Amniotic epithelial cell (primary cell): ENCODE measurements around the gene MRTFB.
A peak's percentile ranks its signal among the peaks of the same experiment; 100 is the strongest.

ENCODE experiments used
- DNase-seq: peaks from one replicate; pipeline ENCODE4 v3.0.0-alpha.2; 2010; ENCODE audit warnings: low read depth

Gene MRTFB

DNA sequence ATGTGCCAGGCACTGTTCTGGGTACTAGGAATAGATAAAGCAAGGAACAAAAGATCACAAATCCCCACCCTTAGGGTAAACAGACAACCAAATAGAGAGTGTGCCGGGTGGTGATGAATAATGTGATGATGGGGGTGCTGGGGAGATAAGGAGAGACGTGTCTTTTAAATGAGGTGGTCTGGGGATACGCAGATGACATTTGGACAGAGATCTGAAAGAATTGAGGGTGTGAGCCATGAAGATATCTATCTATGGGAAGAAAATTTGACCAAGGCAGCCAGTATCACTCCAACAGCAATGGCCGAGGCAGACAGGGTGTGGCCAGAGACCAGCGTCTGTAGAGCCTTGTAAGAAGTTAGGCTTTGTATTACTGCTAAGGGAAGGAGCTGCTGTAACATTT is 165.3 kb downstream of the MRTFB start:
- no peak for DNase-seq

DNA sequence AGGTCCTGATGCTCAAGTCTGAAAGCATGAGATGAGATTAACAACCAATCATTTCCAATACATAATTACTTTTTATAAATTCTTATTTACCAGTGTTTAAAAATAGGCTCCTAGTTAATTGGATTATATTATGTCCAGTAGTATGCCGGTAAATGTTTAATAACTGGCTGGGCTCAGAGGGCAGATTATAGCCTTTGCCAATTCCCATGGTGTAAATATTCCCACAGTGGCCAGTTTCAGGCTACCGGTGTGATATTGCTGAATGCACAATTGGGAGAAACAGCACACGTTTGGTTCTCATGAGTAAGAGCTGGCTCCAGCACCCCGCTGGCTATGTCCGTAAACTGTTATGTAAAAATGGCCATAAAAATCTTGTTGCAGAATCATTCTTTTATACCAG is 167.6 kb downstream of the MRTFB start:
- no peak for DNase-seq

DNA sequence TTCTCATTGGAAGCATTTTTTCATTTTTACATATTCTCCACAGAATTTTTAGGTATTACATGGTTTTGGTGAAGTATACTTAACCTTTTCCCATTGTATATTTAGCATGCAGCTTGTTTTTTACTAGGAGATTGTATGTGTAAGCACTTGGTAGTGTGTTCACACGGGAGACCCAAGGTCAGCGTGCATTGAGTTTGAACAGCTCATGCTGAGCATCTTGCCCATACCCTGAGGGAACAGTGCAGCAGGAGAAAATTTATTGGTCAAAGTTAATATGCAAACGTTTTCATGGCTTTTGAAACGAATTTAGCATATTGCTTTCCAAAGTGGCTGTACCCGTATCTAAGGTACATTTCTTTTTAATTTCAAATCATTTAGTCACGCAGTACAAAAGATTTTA is 168.7 kb downstream of the MRTFB start:
- DNase-seq = no peak

DNA sequence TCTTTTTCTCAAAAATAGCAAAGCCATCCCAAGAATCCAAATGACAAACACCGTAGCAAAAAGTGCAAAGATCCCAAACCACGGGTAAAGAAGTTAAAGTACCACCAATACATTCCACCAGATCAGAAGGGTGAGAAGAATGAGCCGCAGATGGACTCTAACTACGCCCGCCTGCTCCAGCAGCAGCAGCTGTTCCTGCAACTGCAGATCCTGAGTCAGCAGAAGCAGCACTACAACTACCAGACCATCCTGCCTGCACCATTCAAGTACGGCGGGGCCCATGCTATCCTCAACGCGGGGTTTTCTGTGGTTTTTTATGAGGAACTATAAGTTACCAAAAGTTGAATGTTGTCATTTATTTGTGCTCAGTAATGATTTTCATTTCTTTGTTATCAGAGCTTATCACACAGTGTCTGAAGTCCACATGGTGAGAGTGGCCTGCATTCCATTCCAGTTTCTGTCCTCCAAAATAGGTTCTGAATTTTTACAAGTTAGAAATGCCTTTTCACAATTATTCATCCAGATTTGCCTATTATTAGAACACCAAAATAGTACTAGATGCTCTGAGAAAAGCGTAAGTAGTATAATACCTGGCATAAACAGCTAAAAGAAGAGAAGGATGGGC is 169.2 kb downstream of the MRTFB start:
- no peak for DNase-seq

DNA sequence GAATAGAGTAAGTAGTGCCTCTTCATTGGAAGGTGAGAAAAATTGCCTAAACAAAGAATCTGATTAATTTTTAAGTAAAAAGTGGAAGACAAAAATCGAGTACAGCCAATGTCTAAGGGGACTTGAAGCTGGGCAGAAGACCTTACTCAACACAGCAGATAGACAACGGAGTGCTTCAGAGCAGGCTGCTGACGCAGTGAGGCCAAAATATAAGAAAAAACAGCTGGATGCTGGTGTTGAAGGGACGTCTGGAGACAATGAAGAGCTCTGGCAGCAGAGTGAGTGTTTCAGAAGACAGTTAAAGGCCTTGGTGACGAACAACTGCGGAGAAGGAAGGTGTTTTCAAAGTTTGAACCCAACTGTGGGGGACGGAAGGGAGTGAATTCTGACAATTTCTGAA is 169.8 kb downstream of the MRTFB start:
- no peak for DNase-seq

DNA sequence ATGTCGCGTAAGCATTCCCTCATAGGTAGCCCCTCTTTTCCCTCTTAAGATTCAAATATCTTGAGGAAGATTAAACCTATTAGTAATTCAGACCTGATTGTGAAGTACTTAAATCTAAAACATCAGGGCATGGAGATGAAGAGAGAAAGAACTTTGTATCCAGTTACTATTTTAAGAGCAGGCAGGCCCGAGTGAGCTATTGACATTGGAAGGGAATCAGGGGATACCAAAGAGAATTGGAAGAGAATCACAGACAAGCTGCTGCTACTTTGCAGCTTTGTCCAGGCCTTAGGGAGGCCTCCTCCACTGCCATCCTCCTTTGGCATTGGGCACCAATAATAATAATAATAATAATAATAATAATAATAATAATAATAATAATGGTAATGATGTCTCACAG is 170.5 kb downstream of the MRTFB start:
- DNase-seq = no peak

DNA sequence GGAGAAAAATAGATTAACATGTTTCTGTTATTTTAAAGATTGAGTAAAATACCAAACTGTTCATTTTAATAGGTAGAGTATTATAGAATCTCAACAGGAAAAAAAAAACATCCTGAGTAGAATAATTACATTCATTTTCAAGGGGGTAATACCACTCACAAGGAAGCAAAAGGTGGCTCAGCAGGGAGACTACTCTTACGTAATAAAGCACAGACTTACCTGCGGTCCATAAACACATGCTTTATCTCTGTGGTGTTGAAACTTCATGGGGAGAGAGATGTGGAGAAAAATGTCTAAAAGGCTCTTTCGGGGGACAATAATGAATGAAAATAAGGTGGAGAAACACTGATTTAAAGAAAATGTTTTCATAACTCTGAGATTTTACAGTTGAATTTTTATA is 171.7 kb downstream of the MRTFB start:
- no peak for DNase-seq

DNA sequence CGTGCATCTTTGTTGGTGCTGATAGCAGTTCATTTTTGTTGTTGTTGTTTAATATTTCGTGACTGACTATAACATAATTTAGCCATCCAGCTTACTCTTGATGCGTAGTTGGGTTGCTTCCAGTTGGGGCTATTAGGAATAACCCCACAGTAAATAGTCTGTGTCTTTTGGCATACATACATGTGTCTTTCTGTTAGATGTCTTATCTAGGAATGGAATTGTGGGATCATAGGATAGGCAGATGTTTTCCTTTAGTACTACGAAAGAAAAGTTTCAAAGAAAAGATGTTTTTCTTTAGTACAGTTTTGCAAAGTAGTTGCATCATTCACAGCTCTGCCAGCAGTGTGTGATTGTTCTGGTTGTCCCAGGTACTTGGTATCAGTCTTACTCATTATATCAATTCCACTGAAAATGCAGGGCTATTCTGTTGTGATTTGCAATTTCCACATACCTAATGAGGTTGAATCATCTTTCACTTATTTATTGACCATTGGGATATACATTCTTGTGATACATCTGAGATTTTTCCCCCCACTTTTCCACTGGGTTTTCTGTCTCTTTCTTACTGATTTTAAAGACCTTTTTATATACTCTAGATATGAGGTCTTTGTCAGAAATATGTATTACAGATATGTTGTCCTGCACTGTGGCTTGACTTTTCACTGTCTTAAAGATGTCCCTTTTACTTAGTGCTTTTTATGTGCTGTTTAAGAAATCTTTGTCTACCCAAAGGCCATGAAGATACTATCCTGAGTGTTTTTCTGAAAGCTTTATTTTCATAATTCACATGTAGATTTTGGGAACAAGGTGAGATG is 173.3 kb downstream of the MRTFB start:
- DNase-seq = peak; percentile 30

DNA sequence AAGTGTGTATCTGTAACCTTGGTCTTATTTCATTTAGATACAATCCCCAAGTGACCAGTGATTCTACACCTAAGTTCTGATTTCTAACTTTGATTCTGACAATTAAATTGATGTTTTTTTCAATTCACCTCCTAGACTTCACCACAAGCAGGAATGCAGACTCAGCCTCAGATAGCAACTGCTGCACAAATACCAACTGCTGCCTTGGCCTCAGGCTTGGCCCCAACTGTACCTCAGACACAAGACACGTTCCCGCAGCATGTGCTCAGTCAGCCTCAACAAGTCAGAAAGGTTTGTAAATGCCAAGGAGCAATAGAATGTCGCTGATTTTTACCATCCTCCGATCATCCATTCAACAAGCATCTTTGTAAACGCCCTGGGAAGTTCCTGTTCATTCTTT is 177.7 kb downstream of the MRTFB start:
- DNase-seq = no peak

DNA sequence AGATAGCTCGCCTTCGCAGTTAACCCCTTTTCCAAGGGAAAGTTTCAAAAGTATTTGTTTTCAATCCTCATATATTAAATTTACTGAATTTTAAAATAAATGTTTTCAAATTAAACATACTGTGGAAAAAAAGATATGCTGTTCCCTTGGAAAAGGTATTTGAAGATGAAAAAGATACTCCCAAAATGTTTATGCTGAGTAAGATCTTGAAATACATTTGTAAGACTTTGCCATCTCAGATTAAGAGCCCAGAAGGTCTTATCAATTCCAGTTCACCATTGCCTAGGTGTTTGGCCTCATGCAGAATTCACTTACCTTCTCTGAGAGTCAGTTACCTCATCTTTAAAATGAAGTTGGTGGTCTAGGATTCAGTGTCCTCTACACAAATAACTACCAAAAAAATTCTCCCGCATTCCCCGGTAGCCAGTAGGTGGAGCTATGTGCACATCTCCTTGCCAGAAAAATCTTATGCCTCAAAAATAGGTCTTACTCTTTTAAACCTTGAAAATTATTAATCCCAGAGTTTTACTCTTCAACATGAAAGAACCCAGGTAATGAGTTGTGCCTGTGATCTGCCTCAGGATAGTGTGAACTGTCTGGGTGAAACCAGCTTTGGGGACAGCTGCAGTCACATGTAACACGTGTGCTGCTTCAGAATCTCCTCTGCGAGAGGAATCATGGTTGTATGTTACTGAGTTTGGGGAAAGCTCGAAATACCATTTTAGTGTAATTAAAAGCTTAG is 178.3 kb downstream of the MRTFB start:
- peak; percentile 36 for DNase-seq

DNA sequence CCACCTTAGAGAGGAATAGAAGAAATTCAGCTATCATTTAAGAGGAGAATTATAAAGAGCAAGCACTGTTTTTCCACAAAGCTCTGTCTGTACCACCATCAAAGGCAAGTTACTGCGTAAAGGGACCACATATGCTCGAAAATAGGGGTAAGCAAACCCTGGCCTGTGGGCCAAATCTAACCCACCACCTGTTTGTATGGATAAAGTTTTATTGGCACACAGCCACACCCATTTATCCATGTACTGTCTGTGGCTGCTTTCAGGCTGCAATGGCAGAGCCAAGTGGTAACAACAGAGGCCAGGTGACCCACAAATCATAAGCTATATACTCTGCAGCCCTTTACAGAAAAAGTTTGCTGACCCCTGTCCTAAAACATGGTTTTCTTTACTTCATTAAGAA is 180.3 kb downstream of the MRTFB start:
- DNase-seq = no peak

DNA sequence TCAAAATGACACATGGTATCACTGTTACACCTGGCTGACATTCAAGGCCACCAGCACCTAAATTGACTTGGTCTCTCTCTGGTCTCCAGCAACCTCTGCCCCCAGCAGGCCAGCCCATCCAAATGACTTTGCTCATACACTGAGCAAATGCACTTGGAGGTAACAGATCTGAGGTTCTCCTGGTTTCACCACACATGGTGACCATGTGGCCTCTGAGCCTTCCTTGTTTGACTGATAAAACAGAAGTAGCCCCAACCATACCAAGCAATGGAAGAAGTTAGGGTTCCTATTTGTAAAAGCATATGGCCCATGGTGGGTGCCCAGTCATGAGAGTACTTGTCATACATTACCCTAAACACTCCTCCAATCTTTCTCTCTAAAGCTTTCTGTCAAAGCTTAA is 181.7 kb downstream of the MRTFB start:
- no peak for DNase-seq

DNA sequence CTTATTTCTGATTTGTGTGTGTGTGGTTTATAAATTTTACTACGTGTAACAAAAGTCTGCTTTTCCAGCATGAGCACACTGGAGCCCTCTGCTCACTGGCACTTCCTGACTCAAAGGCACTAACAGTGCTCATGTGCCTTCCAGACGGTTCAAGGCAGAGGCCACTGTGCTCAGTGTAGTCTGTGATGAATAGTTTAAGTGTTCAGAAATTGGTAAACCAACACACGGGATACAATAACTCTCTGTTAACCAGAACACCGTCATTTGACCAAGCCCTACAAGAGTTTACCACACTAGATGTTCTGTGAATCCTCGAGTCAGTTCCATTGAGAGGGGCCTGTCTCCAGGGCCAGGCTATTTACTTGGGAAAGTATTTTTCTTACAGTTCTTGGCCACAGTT is 191.9 kb downstream of the MRTFB start:
- no peak for DNase-seq

DNA sequence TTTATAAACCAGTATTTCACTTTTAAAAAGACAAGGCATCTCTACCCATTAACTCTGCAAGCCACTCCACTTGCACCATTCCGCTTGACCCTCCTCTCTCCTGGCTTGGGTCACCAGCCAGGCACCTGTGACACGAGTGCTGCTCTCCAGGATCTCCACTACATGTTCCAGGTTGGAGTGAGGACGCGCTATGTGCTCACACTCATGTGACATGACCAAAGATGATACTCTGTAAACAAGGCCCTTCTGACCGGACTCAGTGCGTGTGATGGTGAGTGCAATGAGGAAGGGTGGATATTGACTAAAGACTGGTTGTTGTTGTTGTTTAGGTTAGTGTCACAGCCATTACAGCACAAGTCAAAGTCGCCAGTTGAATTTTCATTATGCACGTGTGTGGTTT is 192.7 kb downstream of the MRTFB start:
- DNase-seq = no peak

DNA sequence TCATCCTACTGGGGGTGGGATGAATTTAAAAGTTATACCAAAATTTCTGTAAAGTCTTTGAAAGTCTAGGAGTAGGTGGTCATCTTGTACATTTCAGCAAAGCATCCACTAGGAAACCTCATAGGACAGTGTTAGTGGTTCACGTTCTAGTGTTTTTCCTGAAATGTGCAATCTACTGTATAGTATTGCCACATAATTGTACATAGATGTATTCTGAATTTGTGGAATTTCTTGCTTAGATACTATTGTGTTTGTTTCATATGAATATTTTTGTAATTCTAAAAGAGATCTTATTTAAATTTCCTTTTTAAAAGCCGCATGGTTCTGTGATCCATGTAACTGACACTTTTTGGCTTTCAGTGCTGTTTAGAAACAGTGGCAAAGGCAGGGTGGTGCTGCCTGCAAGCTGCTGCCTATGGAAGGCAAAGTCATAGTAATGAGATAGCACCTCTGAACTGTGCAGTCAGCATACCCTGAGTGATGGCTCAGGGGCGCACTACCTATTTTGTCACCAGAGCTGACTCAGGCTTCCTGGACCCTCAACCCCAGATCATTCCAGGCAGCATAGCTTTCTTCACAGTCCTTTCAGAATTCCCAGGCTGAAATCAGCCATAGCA is 193.3 kb downstream of the MRTFB start:
- no peak for DNase-seq

DNA sequence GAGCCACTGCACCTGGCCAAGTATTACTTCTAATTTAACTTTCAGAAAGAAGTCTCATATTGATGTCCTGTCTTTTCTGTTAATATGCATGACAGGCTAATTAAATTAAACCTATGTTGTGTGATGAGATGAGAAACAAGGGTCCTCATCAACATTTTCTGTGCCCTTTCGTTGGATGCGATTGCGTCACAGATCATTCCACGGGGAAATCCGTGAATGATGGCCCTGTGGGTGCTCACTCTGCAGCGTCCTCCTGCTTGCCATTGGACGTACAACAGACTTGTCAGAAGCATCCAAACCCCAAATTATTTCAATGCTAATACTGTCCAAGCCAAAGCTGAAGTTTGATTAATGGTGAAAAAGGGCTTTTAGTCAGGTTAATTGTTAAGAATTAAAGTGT is 197.0 kb downstream of the MRTFB start:
- DNase-seq = no peak

DNA sequence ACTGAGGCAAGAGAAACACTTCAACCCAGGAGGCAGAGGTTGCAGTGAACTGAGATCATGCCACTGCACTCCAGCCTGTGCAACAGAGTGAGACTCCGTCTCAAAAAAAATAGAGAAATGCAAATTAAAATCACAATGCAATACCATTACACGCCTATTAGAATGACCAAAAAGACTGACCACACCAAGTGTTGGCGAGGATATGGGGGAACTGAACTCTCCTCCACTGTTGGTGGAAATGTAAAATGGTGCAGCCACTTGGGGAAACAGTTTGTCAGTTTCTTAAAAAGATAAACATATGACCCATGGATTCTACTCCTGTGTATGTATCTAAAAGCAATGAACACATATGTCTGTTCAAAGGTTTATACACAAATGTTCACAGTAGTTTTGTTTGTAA is 204.8 kb downstream of the MRTFB start:
- no peak for DNase-seq

DNA sequence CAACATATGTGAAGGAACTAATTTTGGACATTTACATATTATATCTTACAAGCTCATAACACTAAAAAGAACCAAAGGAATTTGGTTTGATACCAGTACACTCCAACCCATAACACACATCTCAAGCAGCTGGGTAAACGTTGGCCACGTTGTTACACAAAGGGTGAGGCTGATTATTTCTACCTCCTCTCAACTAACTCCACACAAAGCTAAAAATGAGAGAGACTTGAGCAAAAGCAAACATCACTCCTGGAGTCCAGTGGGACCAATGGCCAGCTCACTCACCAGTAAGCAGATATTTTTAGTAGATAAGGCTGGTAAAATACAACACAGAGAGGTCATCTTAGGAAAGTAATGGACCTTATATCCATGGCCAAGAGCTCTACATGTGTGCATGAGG is 207.6 kb downstream of the MRTFB start:
- DNase-seq = no peak

DNA sequence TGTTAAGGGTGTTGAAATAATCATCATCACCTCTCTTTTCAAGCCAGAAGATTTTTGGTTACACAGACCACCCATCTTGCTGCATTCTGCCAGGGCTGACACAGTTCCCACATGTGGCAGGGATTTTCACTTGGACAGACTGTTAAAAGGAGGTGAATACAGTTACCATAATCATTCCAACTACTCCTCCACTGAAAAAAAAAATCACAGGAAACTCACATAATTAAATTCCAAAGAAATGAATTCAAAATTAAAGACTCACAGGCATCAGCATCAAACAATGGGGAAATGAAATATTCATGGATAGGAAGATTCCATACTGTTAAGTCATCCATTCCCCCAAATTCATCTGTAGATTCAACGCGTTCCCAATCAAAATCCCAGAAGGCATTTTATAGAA is 209.4 kb downstream of the MRTFB start:
- no peak for DNase-seq

DNA sequence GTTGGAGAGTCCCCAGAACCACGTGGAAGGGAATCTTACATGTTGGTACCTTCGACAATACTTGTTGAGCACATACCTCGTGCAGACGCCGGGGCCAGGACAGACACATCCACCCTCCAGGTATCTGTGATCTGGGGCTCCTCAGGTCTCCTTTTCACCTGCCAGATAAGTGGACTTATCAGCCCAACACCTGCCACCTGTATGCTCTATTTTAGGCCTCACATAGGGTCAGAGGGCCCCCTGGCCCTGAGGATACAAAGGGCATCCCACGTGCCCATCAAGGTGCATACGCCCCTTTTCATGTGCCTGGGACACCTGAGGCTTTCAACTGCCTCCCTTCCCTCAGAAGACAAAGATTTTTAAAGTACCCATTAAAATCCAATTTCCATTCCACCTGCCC is 212.7 kb downstream of the MRTFB start:
- DNase-seq = no peak

DNA sequence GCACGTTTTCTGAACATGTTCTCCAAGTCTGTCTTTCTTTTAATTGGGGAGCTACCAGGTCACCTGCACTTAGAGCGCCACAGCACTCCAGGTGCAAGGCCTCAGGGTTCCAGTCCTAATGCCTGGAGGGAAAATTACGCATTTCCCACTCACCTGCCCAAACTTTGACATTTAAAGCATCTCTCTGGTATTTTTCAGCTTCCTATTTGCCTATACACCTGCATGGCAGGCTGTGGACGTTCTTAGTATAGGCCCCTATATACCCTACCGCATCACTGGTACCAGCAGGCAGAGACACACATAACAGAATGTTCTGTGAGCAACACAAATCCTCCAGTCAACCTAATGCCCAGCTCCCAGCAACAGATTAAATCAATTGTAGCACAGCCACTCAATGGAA is 213.3 kb downstream of the MRTFB start:
- DNase-seq = no peak

DNA sequence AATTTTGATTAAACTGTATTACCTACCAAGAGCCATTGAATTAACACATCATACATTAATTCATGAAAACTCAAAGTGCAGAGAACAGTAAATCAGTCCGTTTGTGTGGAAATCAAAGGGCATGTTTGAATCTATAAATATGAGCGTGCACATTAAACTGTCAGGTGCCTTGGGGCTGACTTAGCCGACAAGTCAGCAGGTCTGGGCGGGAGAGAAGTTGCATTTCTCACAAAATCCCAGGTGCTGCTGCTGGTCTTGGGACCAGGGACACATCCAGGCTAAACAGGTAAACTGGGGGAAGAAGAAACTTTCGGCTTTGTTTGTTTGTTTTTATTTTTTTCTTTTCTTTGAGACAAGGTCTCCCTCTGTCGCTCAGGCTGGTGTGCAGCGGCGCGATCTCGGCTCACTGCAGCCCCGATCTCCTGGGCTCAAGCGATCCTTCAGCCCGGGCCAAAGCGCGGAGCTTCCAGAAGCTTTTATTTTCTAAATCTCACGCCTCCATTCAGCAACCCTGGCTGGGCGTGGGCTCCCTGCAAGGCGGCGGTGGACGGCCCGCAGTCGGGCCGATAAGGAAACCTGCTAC is 213.9 kb downstream of the MRTFB start:
- peak; percentile 54 for DNase-seq
